Measurements from ENCODE around the gene ZNF844.
A peak's percentile ranks its signal among the peaks of the same experiment; 100 is the strongest.

Gene ZNF844

GRCh38 chr19:12064590-12065538 lies at the start of gene ZNF844:
Gene ZNF844, plus strand, starts transcription at chr19:12064731. Its CDS starts 143 bp downstream, at chr19:12064874.
- Mint-ChIP-seq H3K27ac (peak within 1 kb of the TSS; percentile 89 to 90), H3K9me3 (peaks cover 4 to 15% of the 10 kb centered on the region in 2 donors), H3K4me1 (peaks cover 7% of the 10 kb centered on the region), H3K4me3 (peak within 1 kb of the TSS; percentile 88 to 94), H3K27me3 (no peaks in the 10 kb centered on the region)
- peak; percentile 74 to 85 for DNase-seq
- ATAC-seq: peak; percentile 92

DNA sequence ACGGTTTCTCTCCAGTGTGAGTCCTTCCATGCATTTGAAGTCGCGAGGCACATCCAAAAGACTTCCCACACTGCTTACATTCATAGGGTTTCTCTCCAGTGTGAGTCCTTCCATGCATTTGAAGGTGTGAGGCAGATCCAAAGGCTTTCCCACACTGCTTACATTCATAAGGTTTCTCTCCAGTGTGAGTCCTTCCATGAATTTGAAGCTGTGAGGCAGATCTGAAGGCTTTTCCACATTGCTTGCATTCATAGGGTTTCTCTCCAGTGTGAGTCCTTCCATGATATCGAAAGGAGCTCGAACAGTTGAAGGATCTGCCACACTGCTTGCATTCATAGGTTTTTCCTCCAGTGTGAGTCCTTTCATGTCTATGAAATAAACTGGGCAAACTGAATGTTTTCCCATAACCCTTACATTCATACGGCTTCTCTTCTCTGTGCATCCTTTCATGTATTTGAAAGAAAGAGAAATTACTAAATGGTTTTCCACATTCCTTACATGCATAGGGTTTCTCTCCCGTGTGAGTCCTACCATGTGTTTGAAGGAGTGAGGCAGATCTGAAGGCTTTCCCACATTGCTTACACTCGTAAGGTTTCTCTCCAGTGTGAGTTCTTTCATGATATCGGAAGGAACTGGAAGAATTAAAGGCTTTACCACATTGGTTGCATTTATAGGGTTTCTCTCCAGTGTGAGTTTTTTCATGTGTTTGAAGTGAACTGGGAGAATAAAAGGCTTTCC lies 49.3 kb upstream of the ZNF844 start:
- ATAC-seq (no peak), DNase-seq (no peak)
- Mint-ChIP-seq H3K9me3 (peaks cover 35 to 48% of the 10 kb centered on the region in 2 donors), H3K4me3 (no peak overlapping the region), H3K4me1 (no peaks in the 10 kb centered on the region), H3K27me3 (no peaks in the 10 kb centered on the region), H3K27ac (no peak overlapping the region)

DNA sequence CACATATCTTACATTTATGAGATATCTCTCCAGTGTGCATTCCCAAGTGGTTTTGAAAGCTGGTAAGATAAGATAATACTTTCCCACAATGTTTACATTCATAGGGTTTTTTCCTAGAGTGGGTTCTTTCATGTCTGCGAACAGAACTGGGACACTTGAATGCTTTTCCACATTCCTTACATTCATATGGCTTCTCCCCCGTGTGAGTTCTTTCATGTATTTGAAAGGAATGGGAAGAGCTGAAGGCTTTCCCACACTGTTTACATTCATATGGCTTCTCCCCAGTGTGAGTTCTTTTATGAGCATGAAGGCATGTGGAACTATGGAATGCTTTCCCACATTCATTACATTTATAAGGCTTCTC lies 48.8 kb upstream of the ZNF844 start:
- Mint-ChIP-seq H3K4me3 (no peak overlapping the region), H3K27ac (no peak overlapping the region), H3K27me3 (no peaks in the 10 kb centered on the region), H3K4me1 (no peaks in the 10 kb centered on the region), H3K9me3 (peaks cover 35 to 45% of the 10 kb centered on the region in 2 donors)
- no peak for DNase-seq
- no peak for ATAC-seq

- H3K27ac Mint-ChIP-seq: no peak overlapping the region
- ATAC-seq (no peak), DNase-seq (no peak)
- H3K9me3 Mint-ChIP-seq: no peaks in the 10 kb centered on the region
- peaks cover 21% of the 10 kb centered on the region for H3K4me1 Mint-ChIP-seq
- H3K27me3 Mint-ChIP-seq: peaks cover 8% of the 10 kb centered on the region
- peak overlapping the region in 1 of 2 donors; percentile 58 for H3K4me3 Mint-ChIP-seq
Measured at GRCh38 chr19:12034198-12034597, 30.3 kb upstream of the ZNF844 start.

- no peaks in the 10 kb centered on the region for H3K9me3 Mint-ChIP-seq
- ATAC-seq: no peak
- peaks cover 8% of the 10 kb centered on the region for H3K27me3 Mint-ChIP-seq
- H3K4me1 Mint-ChIP-seq: peaks cover 21% of the 10 kb centered on the region
- H3K4me3 Mint-ChIP-seq: peak overlapping the region; percentile 22 to 58
- DNase-seq: no peak
- no peak overlapping the region for H3K27ac Mint-ChIP-seq
Measured at GRCh38 chr19:12034620-12035019, 29.9 kb upstream of the ZNF844 start.

DNA sequence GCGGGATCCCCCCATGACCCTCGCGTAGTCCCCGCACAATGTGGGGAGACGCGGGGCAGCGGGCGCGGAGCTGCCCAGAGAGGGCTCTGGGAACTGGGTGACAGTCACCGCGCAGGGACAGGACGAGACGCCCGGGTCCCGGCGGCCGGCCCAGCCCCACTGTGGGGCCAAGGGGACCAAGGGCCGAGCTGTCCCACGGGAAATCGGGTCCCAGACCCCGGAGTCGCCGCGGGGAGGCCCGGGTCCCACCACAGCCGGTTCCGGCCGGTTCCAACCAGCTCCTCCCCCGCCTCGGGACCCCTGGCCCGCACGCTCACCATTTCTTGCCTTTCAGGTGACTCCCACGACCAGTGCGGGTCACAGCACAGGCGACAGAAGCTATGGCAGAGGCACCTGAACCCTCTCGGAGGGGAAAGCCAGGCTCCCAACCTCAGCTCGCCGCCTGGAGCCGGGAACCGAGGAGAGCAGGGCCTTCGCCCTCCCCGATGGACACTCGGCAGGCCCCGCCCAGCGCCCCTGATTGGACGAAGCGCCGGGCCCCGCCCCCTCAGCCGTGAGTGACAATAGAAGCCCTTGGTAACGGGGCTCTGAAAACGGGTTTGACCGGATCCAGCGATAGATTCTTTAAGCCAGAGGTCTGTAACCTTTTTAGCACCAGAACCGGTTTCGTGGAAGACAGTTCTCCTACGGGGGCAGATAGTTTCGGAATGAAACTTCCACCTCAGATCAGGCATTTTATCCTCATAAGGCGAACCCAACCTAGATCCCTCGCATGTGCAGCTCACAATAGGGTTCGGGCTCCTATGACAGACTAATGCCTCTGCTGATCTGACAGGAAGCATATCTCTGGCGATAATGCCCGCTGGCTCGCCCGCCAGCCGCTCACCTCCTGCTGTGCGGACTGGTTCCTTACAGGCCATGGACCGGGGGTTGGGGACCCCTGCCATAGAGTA lies 29.0 kb upstream of the ZNF844 start, which contains the start of gene ZNF433:
Gene ZNF433, minus strand, starts transcription at position 460 of the 953 bp plus-strand sequence. Its CDS starts 140 bp downstream, at position 320.
- H3K27me3 Mint-ChIP-seq: peaks cover 8% of the 10 kb centered on the region
- H3K4me3 Mint-ChIP-seq: peak within 1 kb of the TSS; percentile 90 to 94
- peaks cover 21% of the 10 kb centered on the region for H3K4me1 Mint-ChIP-seq
- ATAC-seq (peak; percentile 97), DNase-seq (peak; percentile 57 to 83)
- H3K27ac Mint-ChIP-seq: peak within 1 kb of the TSS; percentile 90 to 92
- H3K9me3 Mint-ChIP-seq: no peaks in the 10 kb centered on the region

- peaks cover 23 to 47% of the 10 kb centered on the region in 2 donors for H3K9me3 Mint-ChIP-seq
- H3K27ac Mint-ChIP-seq: no peak overlapping the region
- no peak for ATAC-seq
- DNase-seq: no peak
- H3K27me3 Mint-ChIP-seq: no peaks in the 10 kb centered on the region
- H3K4me1 Mint-ChIP-seq: no peaks in the 10 kb centered on the region
- no peak overlapping the region for H3K4me3 Mint-ChIP-seq
Measured at GRCh38 chr19:12042893-12043292, 21.6 kb upstream of the ZNF844 start.

DNA sequence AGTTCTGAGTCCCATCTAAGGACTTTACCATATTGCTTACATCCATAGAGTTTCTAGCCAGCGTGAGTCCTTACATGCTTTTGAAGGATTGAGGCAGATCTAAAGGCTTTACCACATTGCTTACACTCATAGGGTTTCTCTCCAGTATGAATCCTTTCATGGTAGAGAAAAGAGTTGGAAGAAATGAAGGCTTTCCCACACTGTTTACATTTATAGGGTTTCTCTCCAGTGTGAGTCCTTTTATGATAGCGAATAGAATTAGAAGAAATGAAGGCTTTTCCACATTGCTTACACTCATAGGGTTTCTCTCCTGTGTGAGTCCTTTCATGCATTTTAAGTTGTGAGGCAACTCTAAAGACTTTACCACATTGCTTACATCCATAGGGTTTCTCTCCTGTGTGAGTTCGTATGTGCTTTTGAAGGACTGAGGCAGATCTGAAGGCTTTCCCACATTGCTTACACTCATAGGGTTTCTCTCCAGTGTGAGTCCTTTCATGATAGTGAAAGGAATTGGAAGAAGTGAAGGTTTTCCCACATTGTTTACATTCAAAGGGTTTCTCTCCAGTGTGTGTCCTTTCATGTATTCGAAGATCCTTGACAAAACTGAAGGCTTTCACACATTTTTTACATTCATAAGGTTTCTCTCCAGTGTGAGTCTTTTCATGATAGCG lies 20.6 kb upstream of the ZNF844 start:
- Mint-ChIP-seq H3K27me3 (no peaks in the 10 kb centered on the region), H3K4me1 (no peaks in the 10 kb centered on the region), H3K27ac (no peak overlapping the region), H3K4me3 (no peak overlapping the region), H3K9me3 (peaks cover 23 to 47% of the 10 kb centered on the region in 2 donors)
- ATAC-seq (no peak), DNase-seq (no peak)

DNA sequence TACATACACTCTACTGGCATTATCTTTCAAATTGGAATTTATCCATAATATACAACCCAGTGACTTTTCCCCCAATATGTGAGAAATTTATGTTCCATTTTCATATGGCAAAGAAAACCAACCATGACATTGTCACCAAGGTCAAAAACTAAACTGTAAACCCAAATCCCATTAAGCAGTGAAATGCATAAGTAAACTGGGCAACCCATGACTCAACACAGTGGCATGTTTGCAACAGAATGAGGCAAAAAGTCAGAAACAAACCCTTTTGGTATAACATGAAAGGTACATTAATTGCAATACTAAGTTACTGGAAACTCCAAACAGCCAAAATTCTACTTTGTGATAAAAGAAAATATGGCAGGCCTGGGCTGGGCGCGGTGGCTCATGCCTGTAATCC lies 16.7 kb upstream of the ZNF844 start:
- peaks cover 27 to 42% of the 10 kb centered on the region in 2 donors for H3K9me3 Mint-ChIP-seq
- peaks cover 8% of the 10 kb centered on the region for H3K27me3 Mint-ChIP-seq
- peak overlapping the region in 1 of 2 donors; percentile 67 for H3K27ac Mint-ChIP-seq
- ATAC-seq (no peak), DNase-seq (no peak)
- no peak overlapping the region for H3K4me3 Mint-ChIP-seq
- H3K4me1 Mint-ChIP-seq: peaks cover 13% of the 10 kb centered on the region

DNA sequence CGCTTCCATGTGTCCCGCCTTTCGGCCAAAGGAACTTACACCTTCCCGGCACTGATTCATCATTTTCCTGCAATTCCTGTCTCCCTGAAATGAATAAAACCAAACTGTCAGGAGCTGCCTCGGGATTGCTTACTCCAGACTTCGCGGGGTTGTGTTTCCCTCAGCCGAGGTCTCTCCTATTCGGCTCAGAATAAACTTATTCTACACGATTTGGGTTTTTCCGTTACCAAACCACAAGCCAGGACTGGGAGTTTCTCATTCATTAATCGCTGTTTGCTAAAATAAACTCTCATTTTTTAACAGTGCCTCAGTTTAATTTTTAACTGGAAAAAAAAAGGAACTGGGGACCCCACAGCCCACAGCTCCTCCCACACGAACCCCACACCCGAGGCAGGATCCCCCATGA lies 12.4 kb upstream of the ZNF844 start:
- Mint-ChIP-seq H3K27ac (peak overlapping the region in 1 of 2 donors; percentile 77), H3K4me3 (peak overlapping the region; percentile 88 to 90), H3K4me1 (peaks cover 21% of the 10 kb centered on the region), H3K27me3 (peaks cover 42% of the 10 kb centered on the region), H3K9me3 (peaks cover 4 to 7% of the 10 kb centered on the region in 2 donors)
- DNase-seq (peak; percentile 14 to 21), ATAC-seq (peak; percentile 51)

DNA sequence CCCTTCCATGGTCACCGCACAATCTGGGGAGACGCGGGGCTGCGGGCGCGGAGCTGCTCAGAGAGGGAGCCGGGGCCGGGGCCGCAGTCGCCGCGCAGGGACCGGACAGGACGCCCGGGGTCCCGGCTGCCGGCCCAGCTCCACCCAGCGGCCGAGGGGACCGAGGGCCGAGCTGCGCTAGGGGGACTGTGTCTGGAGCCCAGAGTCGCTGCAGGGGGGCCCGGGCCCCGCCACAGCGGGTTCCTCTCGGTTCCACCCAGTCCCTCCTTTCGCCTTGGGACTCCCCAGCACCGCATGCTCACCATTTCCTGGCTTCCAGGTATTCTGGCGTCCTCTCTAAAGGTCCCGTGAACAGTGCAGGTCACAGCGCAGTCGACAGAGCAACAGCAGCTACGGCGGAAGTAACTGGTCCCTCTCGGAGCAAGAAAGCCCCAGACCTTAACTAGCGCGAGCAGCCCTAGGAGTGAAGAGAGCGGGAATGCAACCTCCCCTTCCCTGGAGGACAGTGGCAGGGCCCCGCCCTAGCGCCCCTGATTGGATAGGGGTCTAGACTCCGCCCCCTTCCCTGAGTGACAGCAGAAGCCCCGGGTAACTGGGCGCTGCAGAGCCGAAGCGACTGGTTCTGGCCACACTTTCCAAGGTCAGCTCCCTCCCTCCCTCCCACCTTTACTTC lies 11.9 kb upstream of the ZNF844 start, which contains the start of gene ZNF878:
Gene ZNF878, minus strand, starts transcription at position 465 of the 673 bp plus-strand sequence. Its CDS starts 160 bp downstream, at position 305.
- Mint-ChIP-seq H3K4me3 (peak within 1 kb of the TSS; percentile 88 to 90), H3K27ac (peak within 1 kb of the TSS; percentile 71 to 77), H3K4me1 (peaks cover 21% of the 10 kb centered on the region), H3K27me3 (peaks cover 47% of the 10 kb centered on the region), H3K9me3 (peaks cover 4 to 6% of the 10 kb centered on the region in 2 donors)
- DNase-seq (peak; percentile 67 to 79), ATAC-seq (peak; percentile 91)

GRCh38 chr19:12055784-12056183 lies 8.7 kb upstream of the ZNF844 start:
- DNase-seq (no peak), ATAC-seq (no peak)
- peaks cover 48% of the 10 kb centered on the region for H3K27me3 Mint-ChIP-seq
- peaks cover 28% of the 10 kb centered on the region for H3K4me1 Mint-ChIP-seq
- no peak overlapping the region for H3K4me3 Mint-ChIP-seq
- peaks cover 4 to 6% of the 10 kb centered on the region in 2 donors for H3K9me3 Mint-ChIP-seq
- H3K27ac Mint-ChIP-seq: no peak overlapping the region

GRCh38 chr19:12075538-12076139 lies 11.1 kb downstream of the ZNF844 start:
- ATAC-seq (no peak), DNase-seq (no peak)
- peaks cover 26 to 42% of the 10 kb centered on the region in 2 donors for H3K9me3 Mint-ChIP-seq
- no peaks in the 10 kb centered on the region for H3K27me3 Mint-ChIP-seq
- H3K4me1 Mint-ChIP-seq: no peaks in the 10 kb centered on the region
- H3K4me3 Mint-ChIP-seq: no peak overlapping the region
- no peak overlapping the region for H3K27ac Mint-ChIP-seq

Data from stimulated activated naive CD8-positive, alpha-beta T cell treated with anti-CD3 and anti-CD28 coated beads, Interleukin-15, amount 100 ng/mL, for 72 hours (primary cell).